Fibroblast of peridontal ligament (primary cell): Measurements from ENCODE around the gene CTRB1.

ENCODE experiments used
- DNase-seq: peaks from one replicate; pipeline ENCODE4 v3.0.0-alpha.2; 2010; ENCODE audit errors: extremely low read depth

The CTRB1 gene

GRCh38 chr16:75218256-75219076, at the start of gene CTRB1:
CTRB1 (plus strand) TSS chr16:75218988; CDS start chr16:75219008, 20 bp downstream.
- no peak for DNase-seq

DNA sequence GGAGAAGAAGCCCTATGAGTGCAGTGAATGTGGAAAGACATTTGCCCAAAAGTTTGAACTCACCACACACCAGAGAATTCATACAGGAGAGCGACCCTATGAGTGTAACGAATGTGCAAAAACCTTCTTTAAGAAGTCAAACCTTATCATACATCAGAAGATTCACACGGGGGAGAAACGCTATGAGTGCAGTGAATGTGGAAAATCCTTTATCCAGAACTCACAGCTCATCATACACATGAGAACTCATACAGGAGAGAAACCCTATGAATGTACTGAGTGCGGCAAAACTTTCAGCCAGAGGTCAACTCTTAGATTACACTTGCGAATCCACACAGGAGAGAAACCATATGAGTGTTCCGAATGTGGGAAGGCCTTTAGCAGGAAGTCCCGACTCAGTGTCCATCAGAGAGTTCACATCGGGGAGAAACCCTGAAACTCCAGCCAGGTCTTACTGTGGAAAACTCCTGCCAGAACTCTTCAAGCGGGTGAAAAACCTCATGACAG, 48.8 kb upstream of the CTRB1 start:
- DNase-seq: no peak

DNA sequence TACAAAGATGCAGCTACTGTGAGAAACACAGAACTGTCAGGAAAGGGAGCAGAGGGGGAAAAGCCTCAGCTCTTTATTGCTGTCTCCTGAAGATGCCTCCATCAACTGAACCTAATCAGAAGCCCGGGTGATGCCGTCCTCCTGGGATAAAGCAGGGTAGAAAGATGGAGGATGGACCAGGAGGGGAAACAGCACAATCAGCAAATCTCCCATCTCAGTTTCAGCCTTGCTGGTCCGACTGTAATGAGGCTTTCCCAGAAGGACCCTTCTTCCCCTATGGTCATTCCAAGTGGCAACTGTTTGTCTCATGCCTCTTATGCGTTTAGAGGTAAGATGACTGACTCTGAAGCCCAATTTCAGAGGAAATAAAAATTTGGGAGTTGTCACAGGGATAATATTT, 46.2 kb upstream of the CTRB1 start:
- no peak for DNase-seq

- no peak for DNase-seq
These were observed 43.7 kb upstream of the CTRB1 start for GRCh38 chr16:75175074-75175473.

DNA sequence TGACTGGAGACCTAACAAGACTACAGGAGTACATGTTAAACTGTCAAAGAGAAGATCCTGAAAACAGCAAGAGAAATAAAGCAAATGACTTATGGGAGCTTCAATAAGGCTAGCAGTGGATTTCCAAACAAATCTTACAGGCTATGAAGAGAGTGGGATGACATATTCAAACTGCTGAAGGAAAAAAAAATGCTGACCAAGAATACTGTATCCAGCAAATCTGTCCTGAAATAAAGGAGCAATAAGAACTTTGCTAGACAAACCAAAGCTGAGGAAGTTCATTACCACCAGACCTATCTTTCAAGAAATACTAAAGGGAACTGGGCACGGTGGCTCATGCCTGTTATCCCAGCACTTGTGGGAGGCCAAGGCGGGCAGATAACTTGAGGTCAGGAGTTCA, 41.9 kb upstream of the CTRB1 start:
- no peak for DNase-seq

DNA sequence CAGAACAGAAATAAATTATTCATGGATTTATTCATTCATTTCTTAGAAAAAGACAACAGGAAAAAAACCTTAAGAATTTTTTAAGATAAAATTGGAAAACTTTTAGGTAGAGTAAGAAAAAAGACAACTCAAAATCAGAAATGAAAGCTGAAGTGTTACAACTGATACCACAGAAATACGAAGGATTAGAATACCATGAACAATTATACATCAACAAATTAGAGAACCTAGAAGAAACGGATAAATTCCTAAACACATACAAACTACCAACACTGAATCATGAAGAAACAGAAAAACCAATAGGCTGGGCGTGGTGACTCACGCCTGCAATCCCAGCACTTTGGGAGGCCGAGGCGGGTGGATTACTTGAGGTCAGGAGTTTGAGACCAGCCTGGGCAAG, 39.6 kb upstream of the CTRB1 start:
- DNase-seq: no peak

DNA sequence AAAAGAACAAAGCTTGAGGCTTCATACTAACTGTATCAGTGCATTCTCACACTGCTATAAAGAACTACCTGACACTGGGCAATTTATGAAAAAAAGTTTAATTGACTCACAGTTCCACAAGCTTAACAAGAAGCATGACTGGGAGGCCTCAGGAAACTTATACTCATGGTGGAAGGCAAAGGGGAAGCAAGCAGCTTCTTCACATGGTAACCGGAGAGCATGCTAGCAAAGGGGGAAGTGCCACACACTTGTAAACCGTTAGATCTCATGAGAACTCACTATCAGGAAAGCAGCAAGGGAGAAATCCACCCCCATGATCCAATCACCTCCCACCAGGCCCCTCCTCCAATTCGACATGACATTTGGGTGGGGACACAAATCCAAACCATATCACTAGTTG, 37.2 kb upstream of the CTRB1 start:
- DNase-seq: no peak

DNA sequence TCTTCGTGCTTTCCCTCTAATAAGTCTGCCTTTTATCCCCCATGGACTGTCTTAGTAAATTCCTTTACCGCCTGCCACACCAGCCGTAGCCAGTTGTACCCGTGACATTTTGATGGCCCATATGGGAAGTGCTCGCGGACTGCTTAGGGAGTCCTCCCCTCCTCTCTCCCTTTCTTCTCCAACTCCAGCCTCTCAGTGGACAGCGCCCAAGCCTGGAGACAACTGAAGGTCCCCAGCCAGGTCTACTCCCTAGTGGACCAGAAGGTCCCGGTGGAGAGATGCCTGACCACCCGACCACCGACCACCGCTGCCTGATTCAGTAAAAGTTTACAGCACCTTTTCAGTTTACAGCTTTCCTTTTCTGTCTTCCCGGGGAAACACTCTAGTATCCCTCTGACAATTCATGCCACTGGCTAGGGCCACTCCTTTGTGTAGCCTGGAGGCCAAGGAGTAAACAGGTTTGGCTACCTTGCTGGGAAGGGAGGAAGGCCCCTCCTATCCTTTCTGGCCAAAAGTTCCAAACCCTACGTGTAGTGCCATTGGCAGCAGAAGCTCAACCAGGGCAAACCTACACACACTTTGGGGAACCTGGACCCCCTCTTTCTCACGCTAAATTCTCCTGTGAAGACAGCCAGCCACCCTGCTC, 29.8 kb upstream of the CTRB1 start:
- DNase-seq: no peak

GRCh38 chr16:75189638-75190245, 29.0 kb upstream of the CTRB1 start:
- DNase-seq: no peak

- DNase-seq: no peak
These were observed 26.1 kb upstream of the CTRB1 start for GRCh38 chr16:75192606-75193264.

- no peak for DNase-seq
These were observed 25.5 kb upstream of the CTRB1 start for GRCh38 chr16:75193265-75193650.

GRCh38 chr16:75193730-75194444, 24.9 kb upstream of the CTRB1 start:
- DNase-seq: no peak

- no peak for DNase-seq
These were observed 22.7 kb upstream of the CTRB1 start for GRCh38 chr16:75195811-75196790.

DNA sequence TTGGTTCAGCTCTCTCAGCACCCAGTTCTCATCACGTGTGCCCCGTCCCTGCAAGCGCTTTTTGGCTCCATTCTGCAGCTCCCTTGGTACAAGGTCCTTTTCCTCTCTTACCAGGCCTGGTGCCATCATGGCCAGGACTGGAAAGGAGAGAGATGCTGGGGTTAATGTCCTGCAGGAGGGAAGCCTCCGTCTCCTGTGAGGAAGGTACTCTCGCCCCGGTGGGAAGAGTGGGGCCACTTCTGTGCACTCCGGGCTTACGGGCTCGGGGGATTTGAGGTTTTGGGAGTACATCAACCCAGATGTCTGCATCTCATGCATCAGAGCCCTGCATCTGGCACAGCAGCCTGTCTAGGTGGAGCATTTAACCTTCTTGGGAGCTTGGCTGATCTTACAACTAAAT, 22.0 kb upstream of the CTRB1 start:
- no peak for DNase-seq

DNA sequence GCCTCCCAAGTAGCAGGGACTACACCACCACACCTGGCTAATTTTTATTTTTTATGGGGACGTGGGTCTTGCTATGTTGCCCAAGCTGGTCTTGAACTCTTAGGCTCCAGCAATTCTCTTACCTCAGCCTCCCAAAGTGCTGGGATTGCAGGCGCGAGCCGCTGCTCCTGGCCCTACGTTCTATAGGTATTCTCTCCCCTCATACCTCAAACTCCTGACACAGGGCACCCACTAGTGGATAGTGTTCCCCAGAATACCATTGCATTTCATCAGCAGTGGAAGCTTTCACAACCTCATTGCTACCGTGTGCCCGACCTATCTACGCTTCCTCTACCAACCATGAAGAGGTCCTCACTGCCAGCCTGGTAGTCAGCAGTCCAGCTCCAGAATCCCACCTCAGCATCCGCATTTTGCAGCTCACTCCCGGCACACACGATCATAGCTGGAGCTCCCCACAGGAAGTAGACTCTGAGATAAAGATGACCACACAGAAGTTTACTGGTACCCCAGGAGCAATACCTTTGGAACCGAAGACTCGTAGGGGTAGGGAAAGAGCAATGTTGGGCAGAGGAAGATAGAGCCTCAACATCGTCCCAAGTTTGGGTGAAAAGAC, 21.2 kb upstream of the CTRB1 start:
- DNase-seq: no peak

GRCh38 chr16:75198135-75198600, 20.6 kb upstream of the CTRB1 start:
- DNase-seq: peak; percentile 78

DNA sequence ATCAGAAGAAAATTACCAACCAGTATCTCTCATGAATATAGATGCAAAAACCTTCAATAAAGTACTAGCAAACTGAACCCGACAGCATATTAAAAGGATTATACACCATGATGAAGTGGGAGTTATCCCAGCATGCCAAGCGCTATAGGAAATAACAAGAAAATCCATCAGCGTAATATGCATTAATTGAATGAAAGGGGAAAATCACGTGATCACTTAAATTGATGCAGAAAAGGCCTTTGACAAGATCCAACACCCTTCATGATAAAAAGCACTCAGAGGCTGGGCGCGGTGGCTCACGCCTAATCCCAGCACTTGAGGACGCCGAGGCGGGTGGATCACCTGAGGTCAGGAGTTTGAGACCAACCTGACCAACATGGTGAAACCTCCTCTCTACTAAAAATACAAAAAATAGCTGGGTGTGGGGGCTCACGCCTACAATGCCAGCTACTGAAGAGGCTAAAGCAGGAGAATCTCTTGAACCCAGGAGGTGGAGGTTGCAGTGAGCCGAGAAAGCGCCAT, 16.7 kb upstream of the CTRB1 start:
- DNase-seq: no peak

DNA sequence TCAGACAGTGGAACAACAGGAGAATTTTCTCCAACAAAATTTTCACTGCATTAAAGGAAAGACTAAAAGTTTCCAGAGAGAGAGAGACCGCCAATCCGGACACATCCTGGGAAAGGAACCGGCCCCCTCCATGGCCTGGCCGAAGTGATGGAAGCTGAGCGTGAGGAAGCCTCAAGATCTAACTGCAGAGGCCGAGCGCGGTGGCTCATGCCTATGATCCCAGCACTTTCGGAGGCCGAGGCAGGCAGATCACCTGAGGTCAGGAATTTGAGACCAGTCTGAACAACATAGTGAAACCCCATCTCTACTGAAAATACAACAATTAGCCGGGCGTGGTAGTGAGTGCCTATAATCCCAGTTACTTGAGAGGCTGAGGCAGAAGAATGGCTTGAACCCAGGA, 15.7 kb upstream of the CTRB1 start:
- DNase-seq: no peak

GRCh38 chr16:75203667-75204409, 14.9 kb upstream of the CTRB1 start:
- DNase-seq: no peak
